ENCODE measurements around the gene UTS2B.

DNA sequence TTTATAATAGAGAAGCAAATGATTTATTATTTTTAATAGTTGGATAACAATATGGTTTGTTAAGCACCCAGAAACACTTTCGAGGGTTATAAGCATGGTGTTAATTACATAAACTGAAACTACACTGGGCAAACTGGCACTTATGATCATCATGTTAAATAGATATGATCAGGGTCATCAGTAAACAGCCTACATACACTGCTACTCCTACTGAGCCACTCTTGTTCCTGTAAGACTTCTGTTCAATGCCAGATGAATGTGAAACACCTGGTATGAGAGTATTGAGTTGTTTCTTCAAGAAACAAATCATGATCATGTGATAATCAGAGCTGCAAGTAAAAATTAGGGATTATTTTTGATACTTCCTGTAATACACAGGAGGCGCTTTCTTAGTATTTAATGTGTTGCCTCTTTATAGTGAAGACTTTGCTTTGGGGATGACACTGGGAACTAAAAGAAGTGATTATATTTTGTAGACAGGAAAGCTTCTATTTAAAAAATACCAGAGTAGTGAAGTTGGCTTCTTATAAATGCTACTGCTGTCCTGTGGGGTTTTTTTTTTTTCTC, 32.3 kb upstream of the UTS2B start:
- TF ChIP-seq EZH2 (IDR thresholded peaks at IDR 0.05; ENCODE audit: insufficient read depth, poor library complexity, severe bottlenecking) (no peak), EZH2phosphoT487 (IDR thresholded peaks at IDR 0.05; ENCODE audit: insufficient read depth, low read depth) (no peak)

Data from GM23248 (cell line).